HepG2 (cell line): ENCODE measurements around the gene PHF13. TPM values are rescaled to one million over a fixed set of nuclear protein-coding genes. Genes with fewer than 3 reads are reported as not detected.

Experiments
- GFI1 ChIP-seq: sonication (generic); formaldehyde crosslinking; IDR thresholded peaks from 2 replicates; pipeline ENCODE4 v1.5.0; 2020; ENCODE audit warnings: missing genetic modification reagents, mild to moderate bottlenecking, borderline replicate concordance
- GLI4 ChIP-seq: sonication (generic); formaldehyde crosslinking; IDR thresholded peaks from 2 replicates; pipeline ENCODE4 v1.5.1; 2020; ENCODE audit warnings: missing genetic modification reagents, mild to moderate bottlenecking, moderate library complexity, borderline replicate concordance
- HMG20B ChIP-seq: conservative IDR thresholded peaks from 2 replicates; pipeline ENCODE4 v1.6.1; 2016; ENCODE audit warnings: missing genetic modification reagents, missing compliant biosample characterization
- HNRNPK ChIP-seq: fragments of 200-400 bp; formaldehyde crosslinking; IDR thresholded peaks from 2 replicates; pipeline ENCODE4 v1.6.1; 2018; ENCODE audit warnings: low read length, low read depth, moderate library complexity, mild to moderate bottlenecking; ENCODE audit not compliant: poor library complexity, severe bottlenecking
- REPIN1 ChIP-seq: sonication (generic); formaldehyde crosslinking; IDR thresholded peaks from 2 replicates; pipeline ENCODE4 v1.8.0; 2022; ENCODE audit warnings: missing genetic modification reagents, low read depth, mild to moderate bottlenecking, borderline replicate concordance
- SALL1 ChIP-seq: sonication (generic); formaldehyde crosslinking; IDR thresholded peaks from 2 replicates; pipeline ENCODE4 v1.8.0; 2022; ENCODE audit warnings: mild to moderate bottlenecking, missing genetic modification reagents
- SCMH1 ChIP-seq: sonication (generic); formaldehyde crosslinking; IDR thresholded peaks from 2 replicates; pipeline ENCODE4 v1.9.0; 2021; ENCODE audit warnings: missing genetic modification reagents, mild to moderate bottlenecking, borderline replicate concordance
- SIX4 ChIP-seq: sonication (generic); formaldehyde crosslinking; IDR thresholded peaks from 2 replicates; pipeline ENCODE4 v1.4.0; 2020; ENCODE audit warnings: missing genetic modification reagents
- TAF1 ChIP-seq: sonication (generic); formaldehyde crosslinking; IDR thresholded peaks from 2 replicates; pipeline ENCODE4 v1.4.0; 2020; ENCODE audit warnings: missing genetic modification reagents
- ZC3H13 ChIP-seq: sonication (generic); formaldehyde crosslinking; IDR thresholded peaks from 2 replicates; pipeline ENCODE4 v1.8.1; 2023; ENCODE audit warnings: mild to moderate bottlenecking, missing genetic modification reagents, moderate library complexity
- ZMYM4 ChIP-seq: sonication (generic); formaldehyde crosslinking; IDR thresholded peaks from 2 replicates; pipeline ENCODE4 v1.8.1; 2023; ENCODE audit warnings: mild to moderate bottlenecking, missing genetic modification reagents
- ZNF207 ChIP-seq: fragments of 450-650 bp; IDR thresholded peaks from 2 replicates; pipeline ENCODE4 v1.6.1; 2016; ENCODE audit warnings: antibody characterized with exemption, borderline replicate concordance
- ZNF230 ChIP-seq: sonication (generic); formaldehyde crosslinking; IDR thresholded peaks from 2 replicates; pipeline ENCODE4 v1.4.0; 2020; ENCODE audit warnings: mild to moderate bottlenecking, missing genetic modification reagents
- ZNF331 ChIP-seq: sonication (generic); formaldehyde crosslinking; IDR thresholded peaks from 2 replicates; pipeline ENCODE4 v1.4.0; 2020; ENCODE audit warnings: missing genetic modification reagents
- ZNF335 ChIP-seq: sonication (generic); formaldehyde crosslinking; IDR thresholded peaks from 2 replicates; pipeline ENCODE4 v1.4.0; 2020; ENCODE audit warnings: missing genetic modification reagents
- ZNF441 ChIP-seq: sonication (generic); formaldehyde crosslinking; IDR thresholded peaks from 2 replicates; pipeline ENCODE4 v1.7.0; 2021; ENCODE audit warnings: missing genetic modification reagents, borderline replicate concordance
- ZNF569 ChIP-seq: sonication (generic); formaldehyde crosslinking; IDR thresholded peaks from 2 replicates; pipeline ENCODE4 v1.5.0; 2020; ENCODE audit warnings: mild to moderate bottlenecking, missing genetic modification reagents, moderate library complexity, borderline replicate concordance
- polyA plus RNA-seq, 8 experiments: library from polyadenylated mRNA; depleted of rRNA in 3 of 8; stranded (reverse) in 7 of 8; unstranded in 1 of 8; fragments of >200 nt; fragmentation: Illumina TruSeq in 4 of 8; extraction: Trizol in 4 of 8; gene quantifications; 2 replicates each; pipeline versions ENCODE4 v1.2.1 to v1.2.3, GENCODE V29; 2011 to 2016; ENCODE audit warnings: low read depth in 4 of 8, missing spikeins in 1 of 8, mixed read lengths in 1 of 8; ENCODE audit not compliant: insufficient read depth in 1 of 8
- total RNA-seq, 5 experiments: library from RNA; depleted of rRNA; stranded (reverse); fragments of >200 nt; fragmentation: Illumina TruSeq; extraction: Trizol; gene quantifications; 2 replicates each; pipeline ENCODE4 v1.2.3, GENCODE V29; 2016; ENCODE audit warnings: low read depth in 1 of 5
- TF ChIP-seq, protein P1 (sequence below): sonication (generic); formaldehyde crosslinking; IDR thresholded peaks from 2 replicates; pipeline ENCODE4 v1.4.0; 2020; ENCODE audit warnings: missing genetic modification reagents
- TF ChIP-seq, protein P2 (sequence below): sonication (generic); formaldehyde crosslinking; IDR thresholded peaks from 2 replicates; pipeline ENCODE4 v1.8.0; 2022; ENCODE audit warnings: mild to moderate bottlenecking, missing genetic modification reagents, moderate library complexity
- TF ChIP-seq, protein P3 (sequence below): sonication (generic); formaldehyde crosslinking; IDR thresholded peaks from 2 replicates; pipeline ENCODE4 v1.4.0; 2020; ENCODE audit warnings: mild to moderate bottlenecking, missing genetic modification reagents
- TF ChIP-seq, protein P4 (sequence below): sonication (generic); formaldehyde crosslinking; IDR thresholded peaks from 2 replicates; pipeline ENCODE4 v1.8.1; 2023; ENCODE audit warnings: mild to moderate bottlenecking, missing genetic modification reagents, borderline replicate concordance

PHF13 gene
- total and polyA plus RNA-seq, 2 of the 13 experiments (the other 11 are each of a cell fraction or from before 2014, with no cell fraction given), result 4.7 to 7.4 TPM

DNA sequence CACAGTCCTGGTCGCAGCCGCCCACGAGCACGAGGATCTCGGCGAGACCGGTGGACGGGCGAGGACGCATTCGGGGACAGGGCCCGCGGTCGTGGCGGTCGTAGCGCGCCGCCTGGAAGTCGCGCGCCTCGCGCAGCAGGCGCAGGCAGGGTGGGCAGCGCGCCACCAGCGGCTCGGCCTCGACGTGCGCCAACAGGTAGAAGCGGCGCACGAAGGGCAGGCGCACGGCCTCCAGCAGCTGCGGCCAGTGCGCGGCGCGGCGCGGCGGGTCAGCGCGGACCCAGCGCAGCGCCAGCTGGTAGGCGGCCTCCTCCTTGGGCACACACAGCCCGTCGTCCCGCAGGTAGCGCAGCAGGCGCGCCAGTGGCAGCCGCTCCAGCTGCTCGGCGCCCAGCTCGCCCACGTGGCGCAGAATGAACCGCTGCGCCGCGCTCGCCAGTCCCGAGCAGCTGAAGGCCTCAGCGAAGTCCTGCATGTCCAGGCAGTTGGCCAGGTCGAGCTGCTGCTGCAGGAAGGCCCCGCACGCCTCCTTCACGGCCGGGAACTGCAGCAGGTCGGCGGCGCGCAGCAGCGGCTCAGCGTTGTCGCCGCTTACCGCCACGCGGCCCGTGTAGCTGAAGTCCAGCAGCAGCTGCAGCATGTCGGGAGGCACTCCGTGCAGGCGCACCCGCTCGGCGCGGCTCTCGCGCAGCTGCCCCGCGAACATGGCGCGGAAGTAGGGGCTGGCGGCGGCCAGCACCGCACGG is 11.4 kb upstream of the PHF13 start (continued):
- TF ChIP-seq TAF1 (0 out of 2 replicates have a peak, but pooled peaks have one; percentile 38), HMG20B (CRISPR knock-in tag) (no peak), ZNF331 (CRISPR knock-in tag) (no peak), GFI1 (CRISPR knock-in tag) (no peak), SIX4 (CRISPR knock-in tag) (no peak), HNRNPK (peak; percentile 13), ZNF569 (CRISPR knock-in tag) (no peak), REPIN1 (CRISPR knock-in tag) (peak; percentile 13; the same call in 1 of the 2 replicates), ZNF230 (CRISPR knock-in tag) (peak; percentile 13; the same call in 1 of the 2 replicates), ZC3H13 (no peak; the same call in 1 of the 2 replicates), ZNF207 (no peak), ZMYM4 (CRISPR knock-in tag) (peak; percentile 27; the same call in 1 of the 2 replicates), GLI4 (no peak; the same call in 1 of the 2 replicates), SALL1 (CRISPR knock-in tag) (peak; percentile 30), SCMH1 (CRISPR knock-in tag) (no peak), ZNF441 (no peak; the same call in 1 of the 2 replicates), ZNF335 (no peak)
- TF ChIP-seq, protein P1, sequence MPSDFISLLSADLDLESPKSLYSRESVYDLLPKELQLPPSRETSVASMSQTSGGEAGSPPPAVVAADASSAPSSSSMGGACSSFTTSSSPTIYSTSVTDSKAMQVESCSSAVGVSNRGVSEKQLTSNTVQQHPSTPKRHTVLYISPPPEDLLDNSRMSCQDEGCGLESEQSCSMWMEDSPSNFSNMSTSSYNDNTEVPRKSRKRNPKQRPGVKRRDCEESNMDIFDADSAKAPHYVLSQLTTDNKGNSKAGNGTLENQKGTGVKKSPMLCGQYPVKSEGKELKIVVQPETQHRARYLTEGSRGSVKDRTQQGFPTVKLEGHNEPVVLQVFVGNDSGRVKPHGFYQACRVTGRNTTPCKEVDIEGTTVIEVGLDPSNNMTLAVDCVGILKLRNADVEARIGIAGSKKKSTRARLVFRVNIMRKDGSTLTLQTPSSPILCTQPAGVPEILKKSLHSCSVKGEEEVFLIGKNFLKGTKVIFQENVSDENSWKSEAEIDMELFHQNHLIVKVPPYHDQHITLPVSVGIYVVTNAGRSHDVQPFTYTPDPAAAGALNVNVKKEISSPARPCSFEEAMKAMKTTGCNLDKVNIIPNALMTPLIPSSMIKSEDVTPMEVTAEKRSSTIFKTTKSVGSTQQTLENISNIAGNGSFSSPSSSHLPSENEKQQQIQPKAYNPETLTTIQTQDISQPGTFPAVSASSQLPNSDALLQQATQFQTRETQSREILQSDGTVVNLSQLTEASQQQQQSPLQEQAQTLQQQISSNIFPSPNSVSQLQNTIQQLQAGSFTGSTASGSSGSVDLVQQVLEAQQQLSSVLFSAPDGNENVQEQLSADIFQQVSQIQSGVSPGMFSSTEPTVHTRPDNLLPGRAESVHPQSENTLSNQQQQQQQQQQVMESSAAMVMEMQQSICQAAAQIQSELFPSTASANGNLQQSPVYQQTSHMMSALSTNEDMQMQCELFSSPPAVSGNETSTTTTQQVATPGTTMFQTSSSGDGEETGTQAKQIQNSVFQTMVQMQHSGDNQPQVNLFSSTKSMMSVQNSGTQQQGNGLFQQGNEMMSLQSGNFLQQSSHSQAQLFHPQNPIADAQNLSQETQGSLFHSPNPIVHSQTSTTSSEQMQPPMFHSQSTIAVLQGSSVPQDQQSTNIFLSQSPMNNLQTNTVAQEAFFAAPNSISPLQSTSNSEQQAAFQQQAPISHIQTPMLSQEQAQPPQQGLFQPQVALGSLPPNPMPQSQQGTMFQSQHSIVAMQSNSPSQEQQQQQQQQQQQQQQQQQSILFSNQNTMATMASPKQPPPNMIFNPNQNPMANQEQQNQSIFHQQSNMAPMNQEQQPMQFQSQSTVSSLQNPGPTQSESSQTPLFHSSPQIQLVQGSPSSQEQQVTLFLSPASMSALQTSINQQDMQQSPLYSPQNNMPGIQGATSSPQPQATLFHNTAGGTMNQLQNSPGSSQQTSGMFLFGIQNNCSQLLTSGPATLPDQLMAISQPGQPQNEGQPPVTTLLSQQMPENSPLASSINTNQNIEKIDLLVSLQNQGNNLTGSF (CRISPR knock-in tag), result no peak
- TF ChIP-seq, protein P2, sequence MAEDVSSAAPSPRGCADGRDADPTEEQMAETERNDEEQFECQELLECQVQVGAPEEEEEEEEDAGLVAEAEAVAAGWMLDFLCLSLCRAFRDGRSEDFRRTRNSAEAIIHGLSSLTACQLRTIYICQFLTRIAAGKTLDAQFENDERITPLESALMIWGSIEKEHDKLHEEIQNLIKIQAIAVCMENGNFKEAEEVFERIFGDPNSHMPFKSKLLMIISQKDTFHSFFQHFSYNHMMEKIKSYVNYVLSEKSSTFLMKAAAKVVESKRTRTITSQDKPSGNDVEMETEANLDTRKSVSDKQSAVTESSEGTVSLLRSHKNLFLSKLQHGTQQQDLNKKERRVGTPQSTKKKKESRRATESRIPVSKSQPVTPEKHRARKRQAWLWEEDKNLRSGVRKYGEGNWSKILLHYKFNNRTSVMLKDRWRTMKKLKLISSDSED (CRISPR knock-in tag), result no peak
- TF ChIP-seq, protein P3, sequence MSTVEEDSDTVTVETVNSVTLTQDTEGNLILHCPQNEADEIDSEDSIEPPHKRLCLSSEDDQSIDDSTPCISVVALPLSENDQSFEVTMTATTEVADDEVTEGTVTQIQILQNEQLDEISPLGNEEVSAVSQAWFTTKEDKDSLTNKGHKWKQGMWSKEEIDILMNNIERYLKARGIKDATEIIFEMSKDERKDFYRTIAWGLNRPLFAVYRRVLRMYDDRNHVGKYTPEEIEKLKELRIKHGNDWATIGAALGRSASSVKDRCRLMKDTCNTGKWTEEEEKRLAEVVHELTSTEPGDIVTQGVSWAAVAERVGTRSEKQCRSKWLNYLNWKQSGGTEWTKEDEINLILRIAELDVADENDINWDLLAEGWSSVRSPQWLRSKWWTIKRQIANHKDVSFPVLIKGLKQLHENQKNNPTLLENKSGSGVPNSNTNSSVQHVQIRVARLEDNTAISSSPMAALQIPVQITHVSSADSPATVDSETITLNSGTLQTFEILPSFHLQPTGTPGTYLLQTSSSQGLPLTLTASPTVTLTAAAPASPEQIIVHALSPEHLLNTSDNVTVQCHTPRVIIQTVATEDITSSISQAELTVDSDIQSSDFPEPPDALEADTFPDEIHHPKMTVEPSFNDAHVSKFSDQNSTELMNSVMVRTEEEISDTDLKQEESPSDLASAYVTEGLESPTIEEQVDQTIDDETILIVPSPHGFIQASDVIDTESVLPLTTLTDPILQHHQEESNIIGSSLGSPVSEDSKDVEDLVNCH (CRISPR knock-in tag), result no peak
- TF ChIP-seq, protein P4, sequence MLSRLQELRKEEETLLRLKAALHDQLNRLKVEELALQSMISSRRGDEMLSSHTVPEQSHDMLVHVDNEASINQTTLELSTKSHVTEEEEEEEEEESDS (CRISPR knock-in tag), result no peak
